IMR-90 (cell line): ENCODE data around the gene RFX5.

Experiments
- CEBPB ChIP-seq: IDR thresholded peaks from 2 replicates; pipeline ENCODE4 v1.6.1; 2012; ENCODE audit warnings: low read depth, low read length, improper control_type of control experiment
- CTCF ChIP-seq: conservative IDR thresholded peaks from 2 replicates; pipeline ENCODE4 v1.5.1; 2012; ENCODE audit warnings: mild to moderate bottlenecking, low read depth, low read length, improper control_type of control experiment
- MXI1 ChIP-seq: IDR thresholded peaks from 2 replicates; pipeline ENCODE4 v1.6.1; 2012; ENCODE audit warnings: low read depth, mild to moderate bottlenecking, low read length, moderate library complexity, borderline replicate concordance
- NFE2L2 ChIP-seq: fragments of 150-350 bp; IDR thresholded peaks from 2 replicates; pipeline ENCODE4 v1.6.1; 2016; ENCODE audit warnings: low read depth, mild to moderate bottlenecking, low read length
- POLR2A ChIP-seq: IDR thresholded peaks from 2 replicates; pipeline ENCODE4 v1.6.1; 2012; ENCODE audit warnings: mild to moderate bottlenecking, low read depth, low read length
- RAD21 ChIP-seq: IDR thresholded peaks from 2 replicates; pipeline ENCODE4 v1.6.1; 2012; ENCODE audit warnings: low read length, improper control_type of control experiment
- RFX5 ChIP-seq: IDR thresholded peaks from 2 replicates; pipeline ENCODE4 v1.8.0; 2012; ENCODE audit warnings: low read depth, mild to moderate bottlenecking, low read length, moderate library complexity
- SMC3 ChIP-seq: fragments of 150-350 bp; IDR thresholded peaks from 2 replicates; pipeline ENCODE4 v1.6.1; 2016; ENCODE audit warnings: low read depth, mild to moderate bottlenecking, antibody characterized with exemption, low read length, moderate library complexity
- USF2 ChIP-seq: fragments of 150-350 bp; IDR thresholded peaks from 2 replicates; pipeline ENCODE4 v1.6.1; 2017; ENCODE audit warnings: mild to moderate bottlenecking, antibody characterized with exemption, low read length, low read depth

- TF ChIP-seq RAD21 (no peak), CTCF (no peak), POLR2A (no peak), CEBPB (no peak), SMC3 (no peak), RFX5 (no peak), USF2 (no peak), NFE2L2 (no peak), MXI1 (no peak)
Observed at GRCh38 chr1:151377150-151377884, 30.3 kb upstream of the RFX5 start.
